ENCODE data around the gene GABRA6.
"Not testable (repeated sequence)": the region's sequence is repeated elsewhere in the genome, so short reads cannot be mapped to it uniquely, and the experiment has no call there.

GABRA6 gene

GRCh38 chr5:161685461-161685860 is at the start of gene GABRA6:
Gene GABRA6, plus strand, starts transcription at chr5:161685721. Its CDS starts 269 bp downstream, at chr5:161685990.
- Mint-ChIP-seq H3K36me3 (no peaks in the 10 kb centered on the region), H3K27ac (no peak within 1 kb of the TSS), H3K9me3 (peaks cover 12% of the 10 kb centered on the region), H3K4me1 (no peaks in the 10 kb centered on the region), H3K4me3 (no peak within 1 kb of the TSS)
- DNase-seq (ENCODE audit: low spot score in 2 of 2): no peak
- no peak for ATAC-seq

- H3K9me3 Mint-ChIP-seq: peaks cover 26% of the 10 kb centered on the region
- no peaks in the 10 kb centered on the region for H3K4me1 Mint-ChIP-seq
- DNase-seq (ENCODE audit: low spot score in 2 of 2) (no peak), ATAC-seq (no peak)
- no peak overlapping the region for H3K27ac Mint-ChIP-seq
- H3K4me3 Mint-ChIP-seq: no peak overlapping the region
- H3K36me3 Mint-ChIP-seq: no peaks in the 10 kb centered on the region
Measured at GRCh38 chr5:161637591-161637990, 47.9 kb upstream of the GABRA6 start.

GRCh38 chr5:161641444-161641843 is 44.1 kb upstream of the GABRA6 start:
- peaks cover 19% of the 10 kb centered on the region for H3K9me3 Mint-ChIP-seq
- no peak for ATAC-seq
- no peak overlapping the region for H3K4me3 Mint-ChIP-seq
- DNase-seq (ENCODE audit: low spot score in 2 of 2): no peak
- H3K27ac Mint-ChIP-seq: no peak overlapping the region
- H3K4me1 Mint-ChIP-seq: no peaks in the 10 kb centered on the region
- no peaks in the 10 kb centered on the region for H3K36me3 Mint-ChIP-seq

GRCh38 chr5:161645264-161645663 is 40.3 kb upstream of the GABRA6 start:
- Mint-ChIP-seq H3K36me3 (no peaks in the 10 kb centered on the region), H3K27ac (no peak overlapping the region), H3K9me3 (peaks cover 18% of the 10 kb centered on the region), H3K4me3 (no peak overlapping the region), H3K4me1 (no peaks in the 10 kb centered on the region)
- no peak for ATAC-seq
- DNase-seq (ENCODE audit: low spot score in 2 of 2): no peak

- not testable (repeated sequence) for DNase-seq (ENCODE audit: low spot score in 2 of 2); H3K36me3 Mint-ChIP-seq; H3K4me3 Mint-ChIP-seq; ATAC-seq; H3K4me1 Mint-ChIP-seq; H3K27ac Mint-ChIP-seq
- H3K9me3 Mint-ChIP-seq: peaks cover 11% of the 10 kb centered on the region
Measured at GRCh38 chr5:161651926-161652325, 33.6 kb upstream of the GABRA6 start.

- Mint-ChIP-seq H3K36me3 (no peaks in the 10 kb centered on the region), H3K4me3 (no peak overlapping the region), H3K9me3 (peaks cover 12% of the 10 kb centered on the region), H3K27ac (no peak overlapping the region), H3K4me1 (no peaks in the 10 kb centered on the region)
- DNase-seq (ENCODE audit: low spot score in 2 of 2): no peak
- peak; percentile 11 for ATAC-seq
Measured at GRCh38 chr5:161660806-161661205, 24.7 kb upstream of the GABRA6 start.

GRCh38 chr5:161663431-161663830 is 22.1 kb upstream of the GABRA6 start:
- H3K27ac Mint-ChIP-seq: no peak overlapping the region
- peaks cover 12% of the 10 kb centered on the region for H3K9me3 Mint-ChIP-seq
- ATAC-seq (no peak), DNase-seq (ENCODE audit: low spot score in 2 of 2) (no peak)
- no peak overlapping the region for H3K4me3 Mint-ChIP-seq
- no peaks in the 10 kb centered on the region for H3K4me1 Mint-ChIP-seq
- H3K36me3 Mint-ChIP-seq: no peaks in the 10 kb centered on the region

- H3K4me1 Mint-ChIP-seq: no peaks in the 10 kb centered on the region
- no peak for DNase-seq (ENCODE audit: low spot score in 2 of 2)
- H3K36me3 Mint-ChIP-seq: no peaks in the 10 kb centered on the region
- no peak overlapping the region for H3K27ac Mint-ChIP-seq
- H3K4me3 Mint-ChIP-seq: no peak overlapping the region
- H3K9me3 Mint-ChIP-seq: peaks cover 9% of the 10 kb centered on the region
- no peak for ATAC-seq
Measured at GRCh38 chr5:161676103-161676502, 9.4 kb upstream of the GABRA6 start.

GRCh38 chr5:161686149-161686548 is 628 bp downstream of the GABRA6 start:
- ATAC-seq: no peak
- peaks cover 12% of the 10 kb centered on the region for H3K9me3 Mint-ChIP-seq
- no peak for DNase-seq (ENCODE audit: low spot score in 2 of 2)
- no peaks in the 10 kb centered on the region for H3K36me3 Mint-ChIP-seq
- no peaks in the 10 kb centered on the region for H3K4me1 Mint-ChIP-seq
- no peak overlapping the region for H3K4me3 Mint-ChIP-seq
- no peak overlapping the region for H3K27ac Mint-ChIP-seq

- DNase-seq (ENCODE audit: low spot score in 2 of 2) (no peak), ATAC-seq (no peak)
- no peak overlapping the region for H3K27ac Mint-ChIP-seq
- H3K9me3 Mint-ChIP-seq: peaks cover 12% of the 10 kb centered on the region
- H3K4me1 Mint-ChIP-seq: no peaks in the 10 kb centered on the region
- H3K36me3 Mint-ChIP-seq: no peaks in the 10 kb centered on the region
- H3K4me3 Mint-ChIP-seq: no peak overlapping the region
Measured at GRCh38 chr5:161686881-161687280, 1.4 kb downstream of the GABRA6 start.

- no peaks in the 10 kb centered on the region for H3K4me1 Mint-ChIP-seq
- H3K36me3 Mint-ChIP-seq: no peaks in the 10 kb centered on the region
Measured at GRCh38 chr5:161687316-161687715, 1.8 kb downstream of the GABRA6 start.

GRCh38 chr5:161691911-161692310 is 6.4 kb downstream of the GABRA6 start:
- Mint-ChIP-seq H3K4me3 (no peak overlapping the region), H3K36me3 (no peaks in the 10 kb centered on the region), H3K27ac (no peak overlapping the region), H3K9me3 (peaks cover 6% of the 10 kb centered on the region), H3K4me1 (no peaks in the 10 kb centered on the region)
- ATAC-seq: no peak
- no peak for DNase-seq (ENCODE audit: low spot score in 2 of 2)

More at GRCh38 chr5:161687316-161687715, 1.8 kb downstream of the GABRA6 start:
- no peak for DNase-seq (ENCODE audit: low spot score in 2 of 2)
- Mint-ChIP-seq H3K4me3 (no peak overlapping the region), H3K27ac (no peak overlapping the region), H3K9me3 (peaks cover 12% of the 10 kb centered on the region)
- ATAC-seq: no peak

GRCh38 chr5:161697001-161697400 is 11.5 kb downstream of the GABRA6 start:
- Mint-ChIP-seq H3K9me3 (peaks cover 7% of the 10 kb centered on the region), H3K4me1 (no peaks in the 10 kb centered on the region), H3K27ac (no peak overlapping the region), H3K36me3 (no peaks in the 10 kb centered on the region), H3K4me3 (no peak overlapping the region)
- DNase-seq (ENCODE audit: low spot score in 2 of 2): no peak
- ATAC-seq: no peak

GRCh38 chr5:161700065-161700464 is 14.5 kb downstream of the GABRA6 start:
- Mint-ChIP-seq H3K27ac (no peak overlapping the region), H3K9me3 (peaks cover 13% of the 10 kb centered on the region), H3K4me1 (no peaks in the 10 kb centered on the region), H3K4me3 (no peak overlapping the region), H3K36me3 (no peaks in the 10 kb centered on the region)
- ATAC-seq: no peak
- no peak for DNase-seq (ENCODE audit: low spot score in 2 of 2)

- H3K9me3 Mint-ChIP-seq: peaks cover 9% of the 10 kb centered on the region
- no peak for ATAC-seq
- H3K4me3 Mint-ChIP-seq: no peak overlapping the region
- no peaks in the 10 kb centered on the region for H3K36me3 Mint-ChIP-seq
- no peak for DNase-seq (ENCODE audit: low spot score in 2 of 2)
- H3K27ac Mint-ChIP-seq: no peak overlapping the region
- no peaks in the 10 kb centered on the region for H3K4me1 Mint-ChIP-seq
Measured at GRCh38 chr5:161703528-161703927, 18.0 kb downstream of the GABRA6 start.

GRCh38 chr5:161707382-161707781 is 21.9 kb downstream of the GABRA6 start:
- no peak for DNase-seq (ENCODE audit: low spot score in 2 of 2)
- H3K4me3 Mint-ChIP-seq: no peak overlapping the region
- no peaks in the 10 kb centered on the region for H3K36me3 Mint-ChIP-seq
- peaks cover 6% of the 10 kb centered on the region for H3K9me3 Mint-ChIP-seq
- no peak overlapping the region for H3K27ac Mint-ChIP-seq
- ATAC-seq: no peak
- no peaks in the 10 kb centered on the region for H3K4me1 Mint-ChIP-seq

- no peak overlapping the region for H3K27ac Mint-ChIP-seq
- peaks cover 4% of the 10 kb centered on the region for H3K9me3 Mint-ChIP-seq
- no peak overlapping the region for H3K4me3 Mint-ChIP-seq
- ATAC-seq (no peak), DNase-seq (ENCODE audit: low spot score in 2 of 2) (no peak)
- H3K36me3 Mint-ChIP-seq: no peaks in the 10 kb centered on the region
- H3K4me1 Mint-ChIP-seq: no peaks in the 10 kb centered on the region
Measured at GRCh38 chr5:161709239-161709638, 23.7 kb downstream of the GABRA6 start.

Data from stimulated activated effector memory CD8-positive, alpha-beta T cell treated with anti-CD3 and anti-CD28 coated beads, Interleukin-12 subunit alpha, Interleukin-12 subunit beta, amount 100 ng/mL, for 72 hours (primary cell).